IMR-90 (cell line): Measurements from ENCODE around the gene TRMT13. TPM values are rescaled to one million over a fixed set of nuclear protein-coding genes. Genes with fewer than 3 reads are reported as not detected.

Experiments used
- ATAC-seq: fragments of 200-7000 bp; cut with Tn5 transposase; 2 replicates; pipeline ENCODE4 v1.9.1; 2020; ENCODE audit warnings: low read depth, mild to moderate bottlenecking, moderate library complexity
- BruUV-seq: library from RNA; stranded (reverse); fragments of 400-500 nt; replicated peaks from 2 replicates; lab custom pipeline; 2021; lab: Mats Ljungman, UMichigan
- CTCF ChIA-PET: fragments of 300-600 bp; formaldehyde crosslinking; extraction: SDS; loops from one replicate; lab custom pipeline; 2021; ENCODE audit warnings: antibody characterized with exemption; lab: Yijun Ruan, JAX
- POLR2A ChIA-PET: fragments of 300-600 bp; sonication (Branson Sonifier 250); formaldehyde crosslinking; loops from one replicate; lab custom pipeline; 2022; ENCODE audit warnings: antibody characterized with exemption; ENCODE audit not compliant: unreplicated experiment; lab: Charles Lee
- DNase-seq: peaks from one replicate; pipeline ENCODE4 v3.0.0; 2013
- H2AFZ ChIP-seq: replicated peaks from 2 replicates; pipeline ENCODE3; 2013; ENCODE audit warnings: low read length, mild to moderate bottlenecking; ENCODE audit not compliant: poor library complexity
- H2AK5ac ChIP-seq: 2 replicates; pipeline ENCODE4 v1.6.1; 2013; ENCODE audit warnings: low read depth, low read length, inconsistent platforms
- H2AK9ac ChIP-seq: replicated peaks from 2 replicates; pipeline ENCODE3; 2013; ENCODE audit warnings: mild to moderate bottlenecking, low read depth, low read length, moderate library complexity; ENCODE audit not compliant: poor library complexity
- H2BK120ac ChIP-seq: 2 replicates; pipeline ENCODE4 v1.6.1; 2013; ENCODE audit warnings: low read depth, low read length, inconsistent platforms
- H2BK15ac ChIP-seq: 3 replicates; pipeline ENCODE4 v1.6.1; 2013; ENCODE audit warnings: low read depth, low read length, inconsistent platforms
- H2BK20ac ChIP-seq: 2 replicates; pipeline ENCODE4 v1.6.1; 2013; ENCODE audit warnings: low read depth, mild to moderate bottlenecking, inconsistent platforms, low read length, moderate library complexity
- H2BK5ac ChIP-seq: 2 replicates; pipeline ENCODE4 v1.6.1; 2013; ENCODE audit warnings: mild to moderate bottlenecking, low read depth, low read length, inconsistent platforms; ENCODE audit not compliant: poor library complexity, severe bottlenecking
- H3K14ac ChIP-seq: replicated peaks from 2 replicates; pipeline ENCODE4 v1.6.1; 2013; ENCODE audit warnings: low read depth, low read length, inconsistent platforms
- H3K18ac ChIP-seq: 2 replicates; pipeline ENCODE4 v1.6.1; 2013; ENCODE audit warnings: low read depth, low read length, control low read depth
- H3K23ac ChIP-seq: 2 replicates; pipeline ENCODE4 v1.6.1; 2013; ENCODE audit warnings: low read depth, low read length, inconsistent platforms
- H3K27ac ChIP-seq: 2 replicates; pipeline ENCODE4 v1.5.1; 2013; ENCODE audit warnings: mild to moderate bottlenecking, control low read depth, low read length; ENCODE audit not compliant: insufficient read depth
- H3K27me3 ChIP-seq: 2 replicates; pipeline ENCODE4 v1.6.1; 2013; ENCODE audit warnings: low read length; ENCODE audit not compliant: control insufficient read depth, insufficient read depth
- H3K36me3 ChIP-seq: 2 replicates; pipeline ENCODE4 v1.6.1; 2013; ENCODE audit warnings: low read length, mixed read lengths; ENCODE audit not compliant: control insufficient read depth, insufficient read depth
- H3K4ac ChIP-seq: 2 replicates; pipeline ENCODE4 v1.6.1; 2013; ENCODE audit warnings: low read depth, low read length, inconsistent platforms
- H3K4me1 ChIP-seq: 2 replicates; pipeline ENCODE4 v1.6.1; 2013; ENCODE audit warnings: low read length, mixed read lengths; ENCODE audit not compliant: control insufficient read depth, insufficient read depth
- H3K4me2 ChIP-seq: 2 replicates; pipeline ENCODE4 v1.6.1; 2013; ENCODE audit warnings: low read depth, mild to moderate bottlenecking, control low read depth, low read length, moderate library complexity
- H3K4me3 ChIP-seq: 2 replicates; pipeline ENCODE4 v1.5.1; 2013; ENCODE audit warnings: low read depth, mild to moderate bottlenecking, control low read depth, low read length, moderate library complexity; ENCODE audit not compliant: insufficient read depth
- H3K56ac ChIP-seq: 2 replicates; pipeline ENCODE4 v1.6.1; 2013; ENCODE audit warnings: low read length, inconsistent platforms; ENCODE audit not compliant: insufficient read depth; ENCODE audit errors: extremely low read depth
- H3K79me1 ChIP-seq, 2 experiments: 2 replicates each; pipeline ENCODE4 v1.6.1; 2013; ENCODE audit warnings: low read length in 2 of 2, inconsistent platforms in 1 of 2, low read depth in 1 of 2
- H3K9ac ChIP-seq: 2 replicates; pipeline ENCODE4 v1.6.1; 2013; ENCODE audit warnings: low read depth, low read length, control low read depth
- H3K9me1 ChIP-seq: 2 replicates; pipeline ENCODE4 v1.6.1; 2013; ENCODE audit warnings: low read length, inconsistent platforms; ENCODE audit not compliant: insufficient read depth
- H3K9me3 ChIP-seq: 2 replicates; pipeline ENCODE4 v1.6.1; 2013; ENCODE audit warnings: low read length; ENCODE audit not compliant: control insufficient read depth, insufficient read depth
- H4K20me1 ChIP-seq: 2 replicates; pipeline ENCODE4 v1.6.1; 2013; ENCODE audit warnings: low read length, inconsistent platforms; ENCODE audit not compliant: insufficient read depth
- H4K5ac ChIP-seq: 2 replicates; pipeline ENCODE4 v1.6.1; 2013; ENCODE audit warnings: mild to moderate bottlenecking, low read depth, low read length, control low read depth
- H4K8ac ChIP-seq, 2 experiments: 2 replicates each; pipeline ENCODE4 v1.6.1; 2013; ENCODE audit warnings: low read depth in 2 of 2, low read length in 2 of 2, control low read depth in 1 of 2, inconsistent platforms in 1 of 2
- H4K91ac ChIP-seq: 2 replicates; pipeline ENCODE4 v1.6.1; 2013; ENCODE audit warnings: low read depth, low read length, inconsistent platforms; ENCODE audit not compliant: insufficient read depth
- CEBPB ChIP-seq: IDR thresholded peaks from 2 replicates; pipeline ENCODE4 v1.6.1; 2012; ENCODE audit warnings: low read depth, low read length, improper control_type of control experiment
- MAFK ChIP-seq: IDR thresholded peaks from 2 replicates; pipeline ENCODE4 v1.6.1; 2012; ENCODE audit warnings: low read depth, low read length, improper control_type of control experiment
- MXI1 ChIP-seq: IDR thresholded peaks from 2 replicates; pipeline ENCODE4 v1.6.1; 2012; ENCODE audit warnings: low read depth, mild to moderate bottlenecking, low read length, moderate library complexity, borderline replicate concordance
- NFE2L2 ChIP-seq: fragments of 150-350 bp; IDR thresholded peaks from 2 replicates; pipeline ENCODE4 v1.6.1; 2016; ENCODE audit warnings: low read depth, mild to moderate bottlenecking, low read length
- POLR2A ChIP-seq: IDR thresholded peaks from 2 replicates; pipeline ENCODE4 v1.6.1; 2012; ENCODE audit warnings: mild to moderate bottlenecking, low read depth, low read length
- RAD21 ChIP-seq: IDR thresholded peaks from 2 replicates; pipeline ENCODE4 v1.6.1; 2012; ENCODE audit warnings: low read length, improper control_type of control experiment
- RCOR1 ChIP-seq: IDR thresholded peaks from 2 replicates; pipeline ENCODE4 v1.6.1; 2012; ENCODE audit warnings: mild to moderate bottlenecking, low read length, improper control_type of control experiment; ENCODE audit not compliant: insufficient replicate concordance
- RFX5 ChIP-seq: IDR thresholded peaks from 2 replicates; pipeline ENCODE4 v1.8.0; 2012; ENCODE audit warnings: low read depth, mild to moderate bottlenecking, low read length, moderate library complexity
- SMC3 ChIP-seq: fragments of 150-350 bp; IDR thresholded peaks from 2 replicates; pipeline ENCODE4 v1.6.1; 2016; ENCODE audit warnings: low read depth, mild to moderate bottlenecking, antibody characterized with exemption, low read length, moderate library complexity
- WGBS, 2 experiments: methylation state at CpG; one replicate each; pipeline versions ENCODE4 v1.1.5 to v1.1.7; 2013; ENCODE audit warnings: missing lambda C conversion rate in 2 of 2; ENCODE audit not compliant: insufficient read length in 1 of 2; ENCODE audit errors: extremely low coverage in 2 of 2; 5-methylcytosine and 5-hydroxymethylcytosine counted together
- dilution Hi-C: fragments of 300-500 bp; cut with HindIII; formaldehyde crosslinking; loops from one replicate; pipeline ENCODE4 v1.14.3; 2018; ENCODE audit warnings: low sequenced_read_pairs; ENCODE audit not compliant: unreplicated experiment
- in situ Hi-C: fragments of 300-500 bp; cut with MboI; formaldehyde crosslinking; loops from 3 replicates; pipeline ENCODE4 v1.14.3; 2019; ENCODE audit warnings: low sequenced_read_pairs, inconsistent platforms, mixed read lengths
- intact Hi-C: fragments of 100-400 bp; cut with micrococcal nuclease; formaldehyde crosslinking; loops from 2 replicates; pipeline ENCODE4 v1.10.0; 2022
- polyA plus RNA-seq, 3 experiments: library from polyadenylated mRNA; depleted of rRNA; stranded (reverse); fragments of >200 nt; gene quantifications; 2 replicates each; pipeline ENCODE4 v1.2.3, GENCODE V29; 2012; ENCODE audit warnings: low replicate concordance in 1 of 3
- total RNA-seq: library from RNA; depleted of rRNA; stranded (reverse); fragments of >200 nt; gene quantifications from 2 replicates; pipeline ENCODE4 v1.2.3, GENCODE V29; 2012
- TF ChIP-seq, protein P1 (sequence below): fragments of 150-350 bp; IDR thresholded peaks from 2 replicates; pipeline ENCODE4 v1.6.1; 2016; ENCODE audit warnings: low read depth, mild to moderate bottlenecking, low read length, moderate library complexity, borderline replicate concordance
- TF ChIP-seq, protein P2 (sequence below): fragments of 150-350 bp; IDR thresholded peaks from 2 replicates; pipeline ENCODE4 v1.6.1; 2017; ENCODE audit warnings: mild to moderate bottlenecking, antibody characterized with exemption, low read length, low read depth
- TF ChIP-seq, protein P3 (sequence below): conservative IDR thresholded peaks from 2 replicates; pipeline ENCODE4 v1.5.1; 2012; ENCODE audit warnings: mild to moderate bottlenecking, low read depth, low read length, improper control_type of control experiment

TRMT13 gene
- total and polyA plus RNA-seq, 2 of the 4 experiments (the other 2 are of a cell fraction): 5.2 to 7.7 TPM

DNA sequence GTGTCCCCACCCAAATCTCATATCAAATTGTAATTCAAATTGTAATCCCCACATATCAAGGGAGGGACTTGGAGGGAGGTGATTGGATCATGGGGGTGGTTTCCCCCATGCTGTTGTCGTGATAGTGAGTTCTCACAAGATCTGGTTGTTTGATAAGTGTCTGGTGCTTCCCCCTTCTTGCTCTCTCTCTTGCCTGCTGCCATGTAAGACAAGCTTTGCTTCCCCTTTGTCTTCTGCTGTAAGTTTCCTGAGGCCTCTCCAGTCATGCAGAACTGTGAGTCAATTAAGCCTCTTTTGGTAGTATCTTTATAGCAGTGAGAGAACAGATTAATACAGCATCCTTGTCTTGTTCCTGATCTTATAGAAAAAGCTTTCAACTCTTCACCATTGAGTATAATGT lies 51.6 kb downstream of the TRMT13 start:
- Histone ChIP-seq H3K4ac (no peak overlapping the region), H3K14ac (no peak overlapping the region), H3K27ac (no peak overlapping the region), H3K27me3 (no peaks in the 10 kb centered on the region), H2AK5ac (no peak overlapping the region), H3K4me2 (no peak overlapping the region), H4K91ac (no peak overlapping the region), H4K20me1 (no peaks in the 10 kb centered on the region), H4K5ac (no peak overlapping the region), H3K4me3 (no peak overlapping the region), H2AFZ (no peak overlapping the region), H3K9ac (no peak overlapping the region), H3K36me3 (no peaks in the 10 kb centered on the region), H2BK120ac (no peak overlapping the region), H2AK9ac (no peak overlapping the region), H3K9me1 (no peaks in the 10 kb centered on the region), H4K8ac (no peak overlapping the region), H2BK15ac (no peak overlapping the region), H3K9me3 (no peaks in the 10 kb centered on the region), H3K4me1 (peaks cover 5% of the 10 kb centered on the region), H2BK20ac (no peak overlapping the region), H2BK5ac (no peak overlapping the region), H3K18ac (no peak overlapping the region), H3K79me1 (no peaks in the 10 kb centered on the region), H3K56ac (no peak overlapping the region), H3K23ac (no peak overlapping the region)
- TF ChIP-seq RCOR1 (no peak), CEBPB (no peak), RAD21 (no peak), NFE2L2 (no peak), MAFK (no peak), POLR2A (no peak), SMC3 (no peak), MXI1 (no peak), RFX5 (no peak)
- TF ChIP-seq, protein P1, sequence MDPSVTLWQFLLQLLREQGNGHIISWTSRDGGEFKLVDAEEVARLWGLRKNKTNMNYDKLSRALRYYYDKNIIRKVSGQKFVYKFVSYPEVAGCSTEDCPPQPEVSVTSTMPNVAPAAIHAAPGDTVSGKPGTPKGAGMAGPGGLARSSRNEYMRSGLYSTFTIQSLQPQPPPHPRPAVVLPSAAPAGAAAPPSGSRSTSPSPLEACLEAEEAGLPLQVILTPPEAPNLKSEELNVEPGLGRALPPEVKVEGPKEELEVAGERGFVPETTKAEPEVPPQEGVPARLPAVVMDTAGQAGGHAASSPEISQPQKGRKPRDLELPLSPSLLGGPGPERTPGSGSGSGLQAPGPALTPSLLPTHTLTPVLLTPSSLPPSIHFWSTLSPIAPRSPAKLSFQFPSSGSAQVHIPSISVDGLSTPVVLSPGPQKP: no peak
- TF ChIP-seq, protein P2, sequence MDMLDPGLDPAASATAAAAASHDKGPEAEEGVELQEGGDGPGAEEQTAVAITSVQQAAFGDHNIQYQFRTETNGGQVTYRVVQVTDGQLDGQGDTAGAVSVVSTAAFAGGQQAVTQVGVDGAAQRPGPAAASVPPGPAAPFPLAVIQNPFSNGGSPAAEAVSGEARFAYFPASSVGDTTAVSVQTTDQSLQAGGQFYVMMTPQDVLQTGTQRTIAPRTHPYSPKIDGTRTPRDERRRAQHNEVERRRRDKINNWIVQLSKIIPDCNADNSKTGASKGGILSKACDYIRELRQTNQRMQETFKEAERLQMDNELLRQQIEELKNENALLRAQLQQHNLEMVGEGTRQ: no peak
- TF ChIP-seq, protein P3, sequence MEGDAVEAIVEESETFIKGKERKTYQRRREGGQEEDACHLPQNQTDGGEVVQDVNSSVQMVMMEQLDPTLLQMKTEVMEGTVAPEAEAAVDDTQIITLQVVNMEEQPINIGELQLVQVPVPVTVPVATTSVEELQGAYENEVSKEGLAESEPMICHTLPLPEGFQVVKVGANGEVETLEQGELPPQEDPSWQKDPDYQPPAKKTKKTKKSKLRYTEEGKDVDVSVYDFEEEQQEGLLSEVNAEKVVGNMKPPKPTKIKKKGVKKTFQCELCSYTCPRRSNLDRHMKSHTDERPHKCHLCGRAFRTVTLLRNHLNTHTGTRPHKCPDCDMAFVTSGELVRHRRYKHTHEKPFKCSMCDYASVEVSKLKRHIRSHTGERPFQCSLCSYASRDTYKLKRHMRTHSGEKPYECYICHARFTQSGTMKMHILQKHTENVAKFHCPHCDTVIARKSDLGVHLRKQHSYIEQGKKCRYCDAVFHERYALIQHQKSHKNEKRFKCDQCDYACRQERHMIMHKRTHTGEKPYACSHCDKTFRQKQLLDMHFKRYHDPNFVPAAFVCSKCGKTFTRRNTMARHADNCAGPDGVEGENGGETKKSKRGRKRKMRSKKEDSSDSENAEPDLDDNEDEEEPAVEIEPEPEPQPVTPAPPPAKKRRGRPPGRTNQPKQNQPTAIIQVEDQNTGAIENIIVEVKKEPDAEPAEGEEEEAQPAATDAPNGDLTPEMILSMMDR: no peak
- ChIA-PET POLR2A (no interaction called here), CTCF (no interaction called here)
- DNase-seq (no peak), ATAC-seq (no peak)
- intact Hi-C loops (no loop called here), in situ Hi-C loops (no loop called here), dilution Hi-C loops (no loop called here)
- no CpG with 5 or more reads among the region's 1 CpG for WGBS, 2 experiments
- no TSS peak for BruUV-seq
